OCI-LY3 (cell line): Measurements from ENCODE around the gene MLXIP.
"Not testable (repeated sequence)": the region's sequence is repeated elsewhere in the genome, so short reads cannot be mapped to it uniquely, and the experiment has no call there.

Experiments
- H2AFZ ChIP-seq: fragments of 200-600, 300-600 bp; shearing (Covaris generic); 2 replicates; pipeline ENCODE4 v1.6.0; 2014; ENCODE audit warnings: antibody characterized with exemption, low read depth, low read length
- H3K27ac ChIP-seq: fragments of 200-600, 300-600 bp; sonication (generic); 2 replicates; pipeline ENCODE4 v1.5.1; 2014; ENCODE audit warnings: mild to moderate bottlenecking, low read length, moderate library complexity, mixed read lengths
- H3K27me3 ChIP-seq: fragments of 200-600, 300-600 bp; sonication (generic); 2 replicates; pipeline ENCODE4 v1.6.1; 2014; ENCODE audit warnings: low read depth, low read length, mixed read lengths
- H3K36me3 ChIP-seq: fragments of 200-600, 300-600 bp; sonication (generic); replicated peaks from 2 replicates; pipeline ENCODE3; 2014; ENCODE audit warnings: low read depth, low read length, mixed read lengths
- H3K4me1 ChIP-seq: fragments of 300-600, 200-600 bp; sonication (generic); 2 replicates; pipeline ENCODE4 v1.6.1; 2014; ENCODE audit warnings: low read length, mixed read lengths
- H3K4me2 ChIP-seq: fragments of 200-600, 300-600 bp; sonication (generic); 2 replicates; pipeline ENCODE4 v1.6.1; 2014; ENCODE audit warnings: low read length, mixed read lengths
- H3K4me3 ChIP-seq: fragments of 300-600, 200-600 bp; sonication (generic); 2 replicates; pipeline ENCODE4 v1.5.1; 2014; ENCODE audit warnings: antibody characterized with exemption, mild to moderate bottlenecking, low read length, moderate library complexity
- H3K79me2 ChIP-seq: fragments of 300-600, 200-600 bp; shearing (Covaris generic); 2 replicates; pipeline ENCODE4 v1.6.1; 2014; ENCODE audit warnings: mild to moderate bottlenecking, low read length, mixed read lengths
- H3K9ac ChIP-seq: fragments of 300-600, 200-600 bp; shearing (Covaris generic); 2 replicates; pipeline ENCODE4 v1.6.0; 2014; ENCODE audit warnings: mild to moderate bottlenecking, low read length, moderate library complexity
- H3K9me3 ChIP-seq: fragments of 200-600, 300-600 bp; shearing (Covaris generic); 2 replicates; pipeline ENCODE4 v1.6.1; 2014; ENCODE audit warnings: low read length, mixed read lengths; ENCODE audit not compliant: insufficient read depth
- H4K20me1 ChIP-seq: fragments of 200-600, 300-600 bp; sonication (generic); 2 replicates; pipeline ENCODE4 v1.6.1; 2016; ENCODE audit warnings: low read length, mixed read lengths; ENCODE audit not compliant: insufficient read depth
- CTCF ChIP-seq: fragments of 200-600, 300-600 bp; sonication (generic); IDR thresholded peaks from 2 replicates; pipeline ENCODE4 v1.5.1; 2014; ENCODE audit warnings: antibody characterized with exemption, low read length, low read depth
- EZH2phosphoT487 ChIP-seq: fragments of 200-600 bp; shearing (Covaris generic); IDR thresholded peaks from 2 replicates; pipeline ENCODE4 v1.6.1; 2018; ENCODE audit warnings: antibody characterized with exemption, mixed run types, low read depth

MLXIP gene

GRCh38 chr12:122102331-122102730 lies 23.8 kb downstream of the MLXIP start:
- Histone ChIP-seq H3K27ac (no peak overlapping the region), H3K27me3 (no peaks in the 10 kb centered on the region), H3K79me2 (peaks cover 51% of the 10 kb centered on the region), H4K20me1 (peaks cover 39% of the 10 kb centered on the region), H3K36me3 (peaks cover 4% of the 10 kb centered on the region), H3K4me3 (no peak overlapping the region), H3K9ac (no peak overlapping the region), H3K4me2 (no peak overlapping the region), H3K4me1 (no peaks in the 10 kb centered on the region), H3K9me3 (no peaks in the 10 kb centered on the region), H2AFZ (no peak overlapping the region)
- TF ChIP-seq EZH2phosphoT487: no peak

- no peak for TF ChIP-seq EZH2phosphoT487
- no peak for TF ChIP-seq CTCF
Measured at GRCh38 chr12:122104844-122105243, 26.3 kb downstream of the MLXIP start.

GRCh38 chr12:122105496-122105895 lies 26.9 kb downstream of the MLXIP start:
- H4K20me1 ChIP-seq: peaks cover 36% of the 10 kb centered on the region
- not testable (repeated sequence) for H3K4me3 ChIP-seq

More at GRCh38 chr12:122104844-122105243, 26.3 kb downstream of the MLXIP start:
- Histone ChIP-seq H3K4me2 (no peak overlapping the region), H3K79me2 (peaks cover 47% of the 10 kb centered on the region), H3K27ac (no peak overlapping the region), H2AFZ (no peak overlapping the region), H3K36me3 (peaks cover 4% of the 10 kb centered on the region), H3K4me3 (no peak overlapping the region), H3K9me3 (no peaks in the 10 kb centered on the region), H4K20me1 (peaks cover 40% of the 10 kb centered on the region), H3K27me3 (no peaks in the 10 kb centered on the region), H3K9ac (no peak overlapping the region), H3K4me1 (no peaks in the 10 kb centered on the region)

GRCh38 chr12:122106843-122107242 lies 28.3 kb downstream of the MLXIP start:
- H3K27me3 ChIP-seq: no peaks in the 10 kb centered on the region
- peaks cover 34% of the 10 kb centered on the region for H4K20me1 ChIP-seq
- H3K79me2 ChIP-seq: peaks cover 44% of the 10 kb centered on the region
- H3K9ac ChIP-seq: no peak overlapping the region
- no peak overlapping the region for H3K27ac ChIP-seq
- H3K4me1 ChIP-seq: no peaks in the 10 kb centered on the region
- H3K36me3 ChIP-seq: peaks cover 4% of the 10 kb centered on the region
- H3K9me3 ChIP-seq: no peaks in the 10 kb centered on the region
- no peak overlapping the region for H3K4me2 ChIP-seq
- H2AFZ ChIP-seq: no peak overlapping the region
- H3K4me3 ChIP-seq: no peak overlapping the region
- TF ChIP-seq EZH2phosphoT487 (no peak), CTCF (no peak)

More at GRCh38 chr12:122105496-122105895, 26.9 kb downstream of the MLXIP start:
- not testable (repeated sequence) for H3K27me3 ChIP-seq, H3K9me3 ChIP-seq, H3K9ac ChIP-seq, H3K36me3 ChIP-seq, H3K27ac ChIP-seq, H3K4me1 ChIP-seq, H2AFZ ChIP-seq, H3K4me2 ChIP-seq
- H3K79me2 ChIP-seq: peaks cover 46% of the 10 kb centered on the region

- H3K4me2 ChIP-seq: no peak overlapping the region
- H4K20me1 ChIP-seq: peaks cover 37% of the 10 kb centered on the region
- H2AFZ ChIP-seq: no peak overlapping the region
- H3K79me2 ChIP-seq: peaks cover 45% of the 10 kb centered on the region
- H3K9me3 ChIP-seq: no peaks in the 10 kb centered on the region
- no peak for TF ChIP-seq CTCF
- no peak for TF ChIP-seq EZH2phosphoT487
- no peaks in the 10 kb centered on the region for H3K27me3 ChIP-seq
- no peak overlapping the region for H3K9ac ChIP-seq
- H3K4me1 ChIP-seq: no peaks in the 10 kb centered on the region
- peaks cover 4% of the 10 kb centered on the region for H3K36me3 ChIP-seq
- no peak overlapping the region for H3K4me3 ChIP-seq
- no peak overlapping the region for H3K27ac ChIP-seq
Measured at GRCh38 chr12:122107261-122107660, 28.7 kb downstream of the MLXIP start.
